ENCODE data around the gene SPNS2.

Gene SPNS2

GRCh38 chr17:4499431-4500190, 930 bp downstream of the SPNS2 start:
- H3K4me3 ChIP-seq (ENCODE audit: low read length): peak overlapping the region; percentile 91
- no peak for DNase-seq (ENCODE audit: low read depth)
- no peak for TF ChIP-seq CTCF (conservative IDR thresholded peaks at IDR 0.05; ENCODE audit: low read depth, low read length)

- peak; percentile 30 for TF ChIP-seq CTCF (conservative IDR thresholded peaks at IDR 0.05; ENCODE audit: low read depth, low read length)
- no peak for DNase-seq (ENCODE audit: low read depth)
- peak overlapping the region; percentile 91 for H3K4me3 ChIP-seq (ENCODE audit: low read length)
These were observed 1.5 kb downstream of the SPNS2 start for GRCh38 chr17:4500191-4500571.

- TF ChIP-seq CTCF (conservative IDR thresholded peaks at IDR 0.05; ENCODE audit: low read depth, low read length): peak; percentile 9
- peak overlapping the region; percentile 91 for H3K4me3 ChIP-seq (ENCODE audit: low read length)
- DNase-seq (ENCODE audit: low read depth): no peak
These were observed 2.7 kb downstream of the SPNS2 start for GRCh38 chr17:4501295-4501949.

GRCh38 chr17:4502466-4503154, 3.9 kb downstream of the SPNS2 start:
- no peak for DNase-seq (ENCODE audit: low read depth)
- TF ChIP-seq CTCF (conservative IDR thresholded peaks at IDR 0.05; ENCODE audit: low read depth, low read length): no peak
- no peak overlapping the region for H3K4me3 ChIP-seq (ENCODE audit: low read length)

- no peak for TF ChIP-seq CTCF (conservative IDR thresholded peaks at IDR 0.05; ENCODE audit: low read depth, low read length)
- DNase-seq (ENCODE audit: low read depth): no peak
- H3K4me3 ChIP-seq (ENCODE audit: low read length): no peak overlapping the region
These were observed 4.8 kb downstream of the SPNS2 start for GRCh38 chr17:4503283-4504025.

GRCh38 chr17:4504188-4504587, 5.5 kb downstream of the SPNS2 start:
- no peak for TF ChIP-seq CTCF (conservative IDR thresholded peaks at IDR 0.05; ENCODE audit: low read depth, low read length)
- H3K4me3 ChIP-seq (ENCODE audit: low read length): no peak overlapping the region
- no peak for DNase-seq (ENCODE audit: low read depth)
